Upper lobe of left lung (tissue), 4 donors: Measurements from ENCODE around the gene TOGARAM1.

Source experiments
- EP300 ChIP-seq, 4 donors: sonication (generic); formaldehyde crosslinking; IDR thresholded peaks; one replicate each; pipeline ENCODE4 v1.5.1; 2017; ENCODE audit warnings: antibody characterized with exemption in 4 of 4, control low read depth in 2 of 4
- POLR2A ChIP-seq, 4 donors: fragments of 450-650 bp; IDR thresholded peaks; one replicate each; pipeline ENCODE4 v1.5.1; 2016 to 2017; ENCODE audit warnings: antibody characterized with exemption in 4 of 4, mild to moderate bottlenecking in 2 of 4
- TF ChIP-seq, protein P1 (sequence below), 6 experiments: fragments of 450-650 bp in 4 of 6; fragments of 200-600 bp in 2 of 6; sonication (generic) in 2 of 6; IDR thresholded peaks; one replicate each; pipeline ENCODE4 v1.5.1; 2016 to 2019; ENCODE audit warnings: antibody characterized with exemption in 6 of 6

- TF ChIP-seq, protein P1, sequence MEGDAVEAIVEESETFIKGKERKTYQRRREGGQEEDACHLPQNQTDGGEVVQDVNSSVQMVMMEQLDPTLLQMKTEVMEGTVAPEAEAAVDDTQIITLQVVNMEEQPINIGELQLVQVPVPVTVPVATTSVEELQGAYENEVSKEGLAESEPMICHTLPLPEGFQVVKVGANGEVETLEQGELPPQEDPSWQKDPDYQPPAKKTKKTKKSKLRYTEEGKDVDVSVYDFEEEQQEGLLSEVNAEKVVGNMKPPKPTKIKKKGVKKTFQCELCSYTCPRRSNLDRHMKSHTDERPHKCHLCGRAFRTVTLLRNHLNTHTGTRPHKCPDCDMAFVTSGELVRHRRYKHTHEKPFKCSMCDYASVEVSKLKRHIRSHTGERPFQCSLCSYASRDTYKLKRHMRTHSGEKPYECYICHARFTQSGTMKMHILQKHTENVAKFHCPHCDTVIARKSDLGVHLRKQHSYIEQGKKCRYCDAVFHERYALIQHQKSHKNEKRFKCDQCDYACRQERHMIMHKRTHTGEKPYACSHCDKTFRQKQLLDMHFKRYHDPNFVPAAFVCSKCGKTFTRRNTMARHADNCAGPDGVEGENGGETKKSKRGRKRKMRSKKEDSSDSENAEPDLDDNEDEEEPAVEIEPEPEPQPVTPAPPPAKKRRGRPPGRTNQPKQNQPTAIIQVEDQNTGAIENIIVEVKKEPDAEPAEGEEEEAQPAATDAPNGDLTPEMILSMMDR (IDR thresholded peaks at IDR 0.05), result no peak
- TF ChIP-seq EP300 (IDR thresholded peaks at IDR 0.05) (no peak), POLR2A (IDR thresholded peaks at IDR 0.05) (no peak)
Observed at GRCh38 chr14:45003924-45004323, 41.9 kb downstream of the TOGARAM1 start.
